Measurements from ENCODE around the gene SMIM10L2A.

- peak in 2 of 3 experiments; percentile 39 to 56; a peak in 3 of 4 replicates for TF ChIP-seq CTCF (IDR thresholded peaks at IDR 0.05; ENCODE audit: control extremely low read depth in 1 of 3, insufficient read depth in 1 of 3, low read depth in 1 of 3, low read length in 3 of 3)
- no peak for TF ChIP-seq JUN (IDR thresholded peaks at IDR 0.05; ENCODE audit: low read depth, low read length)
- no peak for TF ChIP-seq RXRA (IDR thresholded peaks at IDR 0.05; ENCODE audit: insufficient read depth, low read depth, low read length)
- TF ChIP-seq POLR2AphosphoS5 (IDR thresholded peaks at IDR 0.05; ENCODE audit: low read depth, low read length) = no peak
- TF ChIP-seq HDAC2 (IDR thresholded peaks at IDR 0.05; ENCODE audit: borderline replicate concordance in 1 of 2, low read depth in 2 of 2, low read length in 2 of 2) = no peak
- TF ChIP-seq MAX (IDR thresholded peaks at IDR 0.05) = no peak
- no peak for TF ChIP-seq GABPA (IDR thresholded peaks at IDR 0.05; ENCODE audit: borderline replicate concordance, insufficient read depth, low read length)
- no peak for TF ChIP-seq BCL11A (IDR thresholded peaks at IDR 0.05; ENCODE audit: low read depth in 2 of 2, low read length in 2 of 2)
- peak in 1 of 2 experiments; percentile 34; a peak in 1 of 4 replicates for TF ChIP-seq RAD21 (IDR thresholded peaks at IDR 0.05 in 1 of 2, conservative IDR thresholded peaks at IDR 0.05 in 1 of 2; ENCODE audit: low read depth in 2 of 2, low read length in 2 of 2)
- TF ChIP-seq SIRT6 (IDR thresholded peaks at IDR 0.05; ENCODE audit: low read length) = no peak
- TF ChIP-seq RFX5 (IDR thresholded peaks at IDR 0.05; ENCODE audit: borderline replicate concordance, low read depth, low read length) = no peak
Observed at GRCh38 chrX:135453381-135453780, 31.6 kb downstream of the SMIM10L2A start.
